ENCODE measurements around the gene UNC119B.

The UNC119B gene

GRCh38 chr12:120686151-120686689 is 24.0 kb upstream of the UNC119B start:
- Histone ChIP-seq H3K4me3 (ENCODE audit: low read depth in 1 of 2, low read length in 1 of 2) (peak overlapping the region; percentile 92 to 97), H3K36me3 (no peaks in the 10 kb centered on the region), H3K27ac (peak overlapping the region; percentile 92), H3K27me3 (no peaks in the 10 kb centered on the region), H3K9me3 (no peaks in the 10 kb centered on the region), H3K4me1 (ENCODE audit: control insufficient read depth in 1 of 2, insufficient read depth in 1 of 2, low read depth in 1 of 2, low read length in 1 of 2) (peaks cover 43 to 46% of the 10 kb centered on the region in 2 experiments)
- TF ChIP-seq CTCF (IDR thresholded peaks at IDR 0.05) = no peak

- H3K36me3 ChIP-seq = no peaks in the 10 kb centered on the region
- peaks cover 43 to 46% of the 10 kb centered on the region in 2 experiments for H3K4me1 ChIP-seq (ENCODE audit: control insufficient read depth in 1 of 2, insufficient read depth in 1 of 2, low read depth in 1 of 2, low read length in 1 of 2)
- H3K27me3 ChIP-seq = no peaks in the 10 kb centered on the region
- peak within 1 kb of the TSS; percentile 92 to 97 for H3K4me3 ChIP-seq (ENCODE audit: low read depth in 1 of 2, low read length in 1 of 2)
- H3K9me3 ChIP-seq = no peaks in the 10 kb centered on the region
- TF ChIP-seq CTCF (IDR thresholded peaks at IDR 0.05) = peak; percentile 57
- H3K27ac ChIP-seq = peak within 1 kb of the TSS; percentile 92
Observed at GRCh38 chr12:120686690-120687577, 23.3 kb upstream of the UNC119B start, which contains the start of gene MLEC. MLEC (plus strand) TSS chr12:120687149; CDS start chr12:120687297, 148 bp downstream.

DNA sequence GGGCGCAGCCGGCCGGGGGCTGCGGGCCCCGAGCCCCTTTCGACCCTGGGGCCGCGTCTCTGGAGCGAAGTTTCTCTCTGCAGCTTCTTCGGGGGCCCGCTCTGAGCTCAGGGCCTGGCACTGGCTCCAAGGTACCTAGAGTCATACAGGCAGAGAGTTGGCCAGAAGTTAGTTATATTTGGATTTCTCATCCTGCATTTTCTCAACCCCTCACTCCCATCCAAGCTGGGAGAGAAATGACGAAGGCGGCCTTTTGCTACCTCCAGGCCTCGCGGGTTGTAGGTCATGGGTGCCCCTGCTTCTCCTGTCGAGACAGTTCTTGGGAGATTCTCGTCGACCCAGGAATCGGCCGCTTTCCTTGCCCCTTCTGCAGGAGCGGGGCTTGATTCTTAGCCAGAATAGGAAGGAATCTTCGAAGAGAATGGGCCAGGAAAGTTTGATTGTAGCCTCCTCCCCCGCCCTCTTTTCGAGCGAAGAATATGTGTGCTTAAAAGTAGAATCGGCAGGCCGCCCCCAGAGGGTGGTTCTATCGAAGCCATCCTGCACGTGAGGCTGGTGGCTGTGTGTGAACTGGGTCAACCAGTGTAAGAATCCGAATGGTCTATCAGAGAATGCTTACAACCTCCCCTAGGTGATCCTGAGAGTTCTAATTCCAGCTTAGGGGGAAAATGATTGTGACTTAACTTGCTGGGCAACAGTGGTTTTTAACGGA is 22.5 kb upstream of the UNC119B start:
- no peaks in the 10 kb centered on the region for H3K9me3 ChIP-seq
- peak overlapping the region; percentile 92 for H3K27ac ChIP-seq
- TF ChIP-seq CTCF (IDR thresholded peaks at IDR 0.05) = no peak

GRCh38 chr12:120688527-120689071 is 21.7 kb upstream of the UNC119B start:
- no peaks in the 10 kb centered on the region for H3K36me3 ChIP-seq
- no peaks in the 10 kb centered on the region for H3K9me3 ChIP-seq
- H3K27me3 ChIP-seq = no peaks in the 10 kb centered on the region
- peak overlapping the region; percentile 92 for H3K27ac ChIP-seq
- no peak for TF ChIP-seq CTCF (IDR thresholded peaks at IDR 0.05)
- peaks cover 43 to 46% of the 10 kb centered on the region in 2 experiments for H3K4me1 ChIP-seq (ENCODE audit: control insufficient read depth in 1 of 2, insufficient read depth in 1 of 2, low read depth in 1 of 2, low read length in 1 of 2)
- peak overlapping the region; percentile 92 to 97 for H3K4me3 ChIP-seq (ENCODE audit: low read depth in 1 of 2, low read length in 1 of 2)

More for the DNA sequence above, 22.5 kb upstream of the UNC119B start:
- Histone ChIP-seq H3K27me3 (no peaks in the 10 kb centered on the region), H3K36me3 (no peaks in the 10 kb centered on the region), H3K4me3 (ENCODE audit: low read depth in 1 of 2, low read length in 1 of 2) (peak overlapping the region; percentile 92 to 97), H3K4me1 (ENCODE audit: control insufficient read depth in 1 of 2, insufficient read depth in 1 of 2, low read depth in 1 of 2, low read length in 1 of 2) (peaks cover 43 to 46% of the 10 kb centered on the region in 2 experiments)

- H3K36me3 ChIP-seq = no peaks in the 10 kb centered on the region
- no peaks in the 10 kb centered on the region for H3K9me3 ChIP-seq
- peak overlapping the region; percentile 92 for H3K27ac ChIP-seq
- no peaks in the 10 kb centered on the region for H3K27me3 ChIP-seq
- TF ChIP-seq CTCF (IDR thresholded peaks at IDR 0.05) = no peak
- H3K4me1 ChIP-seq (ENCODE audit: control insufficient read depth in 1 of 2, insufficient read depth in 1 of 2, low read depth in 1 of 2, low read length in 1 of 2) = peaks cover 47 to 49% of the 10 kb centered on the region in 2 experiments
- H3K4me3 ChIP-seq (ENCODE audit: low read depth in 1 of 2, low read length in 1 of 2) = no peak overlapping the region
Observed at GRCh38 chr12:120689397-120690082, 20.7 kb upstream of the UNC119B start.
